GM23248 (cell line): ENCODE data around the gene CYGB. TPM values are rescaled to one million over a fixed set of nuclear protein-coding genes. Genes with fewer than 3 reads are reported as not detected.

Experiments used
- DNase-seq: peaks from one replicate; pipeline ENCODE4 v3.0.0-alpha.2; 2015
- H2AFZ ChIP-seq: fragments of 200-600 bp; sonication (generic); 2 replicates; pipeline ENCODE4 v1.6.1; 2016; ENCODE audit warnings: antibody characterized with exemption
- H3F3A ChIP-seq: fragments of 200-600 bp; sonication (generic); 2 replicates; pipeline ENCODE4 v1.6.1; 2016; ENCODE audit warnings: mild to moderate bottlenecking, antibody characterized with exemption, mixed run types; ENCODE audit not compliant: insufficient read depth
- H3K27ac ChIP-seq: fragments of 200-600 bp; sonication (generic); 2 replicates; pipeline ENCODE4 v1.5.1; 2016; ENCODE audit warnings: mild to moderate bottlenecking
- H3K27me3 ChIP-seq: fragments of 200-600 bp; sonication (generic); replicated peaks from 2 replicates; pipeline ENCODE4 v1.6.1; 2016; ENCODE audit warnings: mild to moderate bottlenecking; ENCODE audit not compliant: insufficient read depth
- H3K36me3 ChIP-seq: fragments of 200-600 bp; sonication (generic); 2 replicates; pipeline ENCODE4 v1.6.1; 2016; ENCODE audit warnings: low read depth, mild to moderate bottlenecking
- H3K4me1 ChIP-seq: fragments of 200-600 bp; sonication (generic); 2 replicates; pipeline ENCODE4 v1.6.1; 2016; ENCODE audit warnings: mild to moderate bottlenecking; ENCODE audit not compliant: insufficient read depth
- H3K4me2 ChIP-seq: fragments of 200-600 bp; sonication (generic); one replicate; pipeline ENCODE4 v1.6.1; 2016; ENCODE audit warnings: mild to moderate bottlenecking; ENCODE audit not compliant: unreplicated experiment
- H3K4me3 ChIP-seq: fragments of 200-600 bp; sonication (generic); 2 replicates; pipeline ENCODE4 v1.5.1; 2016; ENCODE audit warnings: mild to moderate bottlenecking
- H3K79me2 ChIP-seq: fragments of 200-600 bp; sonication (generic); 2 replicates; pipeline ENCODE4 v1.6.1; 2016; ENCODE audit warnings: mild to moderate bottlenecking; ENCODE audit not compliant: insufficient read depth
- H3K9ac ChIP-seq: fragments of 200-600 bp; sonication (generic); 2 replicates; pipeline ENCODE4 v1.6.1; 2016; ENCODE audit warnings: mild to moderate bottlenecking
- H3K9me2 ChIP-seq: fragments of 200-600 bp; sonication (generic); 2 replicates; pipeline ENCODE4 v1.6.1; 2016; ENCODE audit warnings: mixed run types, mild to moderate bottlenecking, moderate library complexity; ENCODE audit not compliant: insufficient read depth
- H3K9me3 ChIP-seq: fragments of 200-600 bp; sonication (generic); one replicate; pipeline ENCODE4 v1.6.1; 2017; ENCODE audit warnings: low read depth
- H4K20me1 ChIP-seq: fragments of 200-600 bp; sonication (generic); 2 replicates; pipeline ENCODE4 v1.6.0; 2016; ENCODE audit not compliant: insufficient read depth
- EZH2 ChIP-seq: fragments of 200-600 bp; sonication (generic); IDR thresholded peaks from 2 replicates; pipeline ENCODE4 v1.6.1; 2018; ENCODE audit warnings: antibody characterized with exemption, mild to moderate bottlenecking; ENCODE audit not compliant: insufficient read depth, poor library complexity, severe bottlenecking
- EZH2phosphoT487 ChIP-seq: fragments of 200-600 bp; sonication (generic); IDR thresholded peaks from 2 replicates; pipeline ENCODE4 v1.6.1; 2018; ENCODE audit warnings: antibody characterized with exemption, moderate library complexity, mild to moderate bottlenecking, low read depth; ENCODE audit not compliant: insufficient read depth
- WGBS, 2 experiments: methylation state at CpG; one replicate each; pipeline ENCODE4 v1.1.6; 2015 to 2017; ENCODE audit warnings: low lambda C conversion rate in 2 of 2, low coverage in 1 of 2; ENCODE audit errors: missing lambda C conversion rate in 2 of 2; 5-methylcytosine and 5-hydroxymethylcytosine counted together
- in situ Hi-C: fragments of 300-500 bp; cut with MboI; formaldehyde crosslinking; loops from 2 replicates; pipeline ENCODE4 v1.15.0; 2020
- polyA plus RNA-seq: library from polyadenylated mRNA; unstranded; fragments of >200 nt; fragmentation: Nextera tagmentation; extraction: Ambion mirVana; gene quantifications from 2 replicates; pipeline ENCODE4 v1.2.1, GENCODE V29; 2016
- total RNA-seq: library from RNA; depleted of rRNA; stranded (reverse); fragments of >200 nt; shearing (Covaris generic); gene quantifications from 2 replicates; pipeline ENCODE4 v1.2.3, GENCODE V29; 2014

The CYGB gene
- total and polyA plus RNA-seq, 2 experiments from 2014 or later, result 1.1 to 8.3 TPM

DNA sequence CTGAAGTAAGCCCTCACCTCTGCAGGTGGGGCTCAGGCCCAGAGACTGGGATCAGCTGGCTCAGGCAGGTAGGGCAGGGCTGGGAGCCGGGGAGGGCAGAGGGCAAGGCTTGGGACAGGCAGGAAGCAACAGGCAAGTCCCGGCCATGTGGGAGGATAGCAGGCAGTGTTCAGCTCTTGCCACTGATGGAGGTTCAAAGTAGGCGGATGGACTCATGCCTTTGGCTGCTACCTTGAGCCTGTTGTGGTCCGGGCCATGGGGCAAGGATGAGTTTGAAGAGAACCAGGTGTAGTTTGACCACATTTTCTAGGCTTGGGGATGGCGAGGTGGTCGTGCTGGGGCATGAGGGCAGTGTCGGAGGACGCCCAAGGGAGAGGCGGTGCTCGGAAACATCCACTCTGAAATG is 5.1 kb upstream of the CYGB start:
- Histone ChIP-seq H3K9me3 (no peaks in the 10 kb centered on the region), H3K36me3 (no peaks in the 10 kb centered on the region), H2AFZ (no peak overlapping the region), H3K4me1 (peaks cover 11% of the 10 kb centered on the region; the same call in 1 of the 2 replicates), H3K27me3 (no peaks in the 10 kb centered on the region), H4K20me1 (no peaks in the 10 kb centered on the region), H3K9me2 (no peaks in the 10 kb centered on the region), H3F3A (0 out of 2 replicates have a peak, but pooled peaks cover 4% of the 10 kb centered on the region), H3K4me3 (no peak overlapping the region), H3K9ac (no peak overlapping the region), H3K4me2 (no peak overlapping the region), H3K27ac (no peak overlapping the region), H3K79me2 (no peaks in the 10 kb centered on the region)
- WGBS, 2 experiments, result 84 to 85% methylated on average over 10 of the region's 10 CpGs
- no peak for DNase-seq
- in situ Hi-C loops, result no loop called here
- no peak for TF ChIP-seq EZH2

GRCh38 chr17:76541739-76542454 is 4.4 kb upstream of the CYGB start:
- no peaks in the 10 kb centered on the region for H3K27me3 ChIP-seq
- WGBS, 2 experiments, result 84 to 90% methylated on average over 10 of the region's 10 CpGs
- no peak overlapping the region for H3K27ac ChIP-seq
- H3K9ac ChIP-seq, result no peak overlapping the region
- no peak overlapping the region for H3K4me3 ChIP-seq
- no peaks in the 10 kb centered on the region for H3K9me3 ChIP-seq
- peaks cover 7% of the 10 kb centered on the region; the same call in 1 of the 2 replicates for H3K4me1 ChIP-seq
- no peaks in the 10 kb centered on the region for H4K20me1 ChIP-seq
- DNase-seq, result no peak
- H3K79me2 ChIP-seq, result no peaks in the 10 kb centered on the region
- H3F3A ChIP-seq, result 0 out of 2 replicates have a peak, but pooled peaks cover 2% of the 10 kb centered on the region
- no peaks in the 10 kb centered on the region for H3K36me3 ChIP-seq
- in situ Hi-C loops, result no loop called here
- no peak overlapping the region for H2AFZ ChIP-seq
- no peak for TF ChIP-seq EZH2
- no peak for TF ChIP-seq EZH2phosphoT487
- no peak overlapping the region for H3K4me2 ChIP-seq
- no peaks in the 10 kb centered on the region for H3K9me2 ChIP-seq

- H3K27ac ChIP-seq, result no peak overlapping the region
- in situ Hi-C loops, result no loop called here
Observed at GRCh38 chr17:76540381-76541300, 3.1 kb upstream of the CYGB start.

GRCh38 chr17:76539631-76540271 is 2.2 kb upstream of the CYGB start, which contains the start of gene PRCD:
TSS of gene PRCD (plus strand) at chr17:76540044. CDS start at chr17:76540142, 98 bp downstream.
- in situ Hi-C loops, result no loop called here
- H4K20me1 ChIP-seq, result no peaks in the 10 kb centered on the region

More at GRCh38 chr17:76540381-76541300, 3.1 kb upstream of the CYGB start:
- Histone ChIP-seq H4K20me1 (no peaks in the 10 kb centered on the region), H3K27me3 (no peaks in the 10 kb centered on the region), H2AFZ (peak overlapping the region; percentile 74), H3K9me3 (no peaks in the 10 kb centered on the region), H3K9me2 (no peaks in the 10 kb centered on the region), H3K79me2 (no peaks in the 10 kb centered on the region), H3K9ac (peak overlapping the region; percentile 58; the same call in 1 of the 2 replicates), H3K4me3 (peak overlapping the region; percentile 67), H3F3A (no peaks in the 10 kb centered on the region), H3K4me1 (0 out of 2 replicates have a peak, but pooled peaks cover 3% of the 10 kb centered on the region), H3K4me2 (peak overlapping the region; percentile 92), H3K36me3 (no peaks in the 10 kb centered on the region)
- 6 to 8% methylated on average over 25 to 27 of the region's 27 CpGs for WGBS, 2 experiments
- TF ChIP-seq EZH2 (no peak), EZH2phosphoT487 (no peak)
- peak; percentile 98 for DNase-seq

More at GRCh38 chr17:76539631-76540271, 2.2 kb upstream of the CYGB start, which contains the start of gene PRCD:
- H3K9me3 ChIP-seq, result no peaks in the 10 kb centered on the region
- H2AFZ ChIP-seq, result peak within 1 kb of the TSS; percentile 74
- H3K27ac ChIP-seq, result no peak within 1 kb of the TSS
- no peaks in the 10 kb centered on the region for H3F3A ChIP-seq
- H3K4me3 ChIP-seq, result peak within 1 kb of the TSS; percentile 67
- 0 out of 2 replicates have a peak, but pooled peaks cover 3% of the 10 kb centered on the region for H3K4me1 ChIP-seq
- peak within 1 kb of the TSS; percentile 92 for H3K4me2 ChIP-seq
- 77 to 83% methylated on average over 21 to 22 of the region's 22 CpGs for WGBS, 2 experiments
- H3K27me3 ChIP-seq, result no peaks in the 10 kb centered on the region
- no peak for DNase-seq
- TF ChIP-seq EZH2phosphoT487 (no peak), EZH2 (no peak)
- no peaks in the 10 kb centered on the region for H3K9me2 ChIP-seq
- no peaks in the 10 kb centered on the region for H3K79me2 ChIP-seq
- no peaks in the 10 kb centered on the region for H3K36me3 ChIP-seq
- peak within 1 kb of the TSS; percentile 58; the same call in 1 of the 2 replicates for H3K9ac ChIP-seq
